Heart right ventricle (tissue), 16 donors: ENCODE data around the gene EFNA4. TPM values are rescaled to one million over a fixed set of nuclear protein-coding genes. Genes with fewer than 3 reads are reported as not detected.
A peak's percentile ranks its signal among the peaks of the same experiment; 100 is the strongest.

ENCODE experiments used
- ATAC-seq, 8 donors: fragments of 200-7000 bp; cut with Tn5 transposase; one replicate each; pipeline ENCODE4 v1.9.1; 2020; ENCODE audit warnings: mild to moderate bottlenecking in 8 of 8, moderate library complexity in 8 of 8, moderate number of reproducible peaks in 1 of 8
- DNase-seq, 2 donors: peaks; one replicate each; pipeline ENCODE4 v3.0.0-alpha.2; 2020
- H3K27ac ChIP-seq, 10 donors: fragments of 200-600 bp; sonication (generic) in 2 of 10; one replicate each; pipeline versions ENCODE4 v1.5.0 to v1.8.0; 2020 to 2022; ENCODE audit warnings: mild to moderate bottlenecking in 3 of 10
- H3K27me3 ChIP-seq, 7 donors: fragments of 200-600 bp; one replicate each; pipeline ENCODE4 v1.8.0; 2021 to 2022; ENCODE audit warnings: mild to moderate bottlenecking in 2 of 7
- H3K36me3 ChIP-seq, 9 donors: fragments of 200-600 bp; sonication (generic) in 1 of 9; one replicate each; pipeline versions ENCODE4 v1.5.0 to v1.8.0; 2020 to 2022; ENCODE audit warnings: mild to moderate bottlenecking in 2 of 9
- H3K4me1 ChIP-seq, 9 donors: fragments of 200-600 bp; sonication (generic) in 1 of 9; one replicate each; pipeline versions ENCODE4 v1.5.0 to v1.8.0; 2020 to 2022; ENCODE audit warnings: mild to moderate bottlenecking in 4 of 9
- H3K4me3 ChIP-seq, 10 donors: fragments of 200-600 bp; sonication (generic) in 2 of 10; one replicate each; pipeline versions ENCODE4 v1.5.0 to v1.8.0; 2020 to 2022; ENCODE audit warnings: mild to moderate bottlenecking in 7 of 10, moderate library complexity in 2 of 10
- H3K9me3 ChIP-seq, 11 donors: fragments of 200-600 bp in 10 of 11; sonication (generic) in 2 of 11; one replicate each; pipeline versions ENCODE4 v1.5.0 to v1.8.0; 2013 to 2022; ENCODE audit warnings: mild to moderate bottlenecking in 2 of 11, control low read depth in 1 of 11, moderate library complexity in 1 of 11
- WGBS, 2 donors: extraction: QIAGEN DNeasy Blood & Tissue Kit; methylation state at CpG; one replicate each; pipeline ENCODE4 v1.1.7; 2013; ENCODE audit warnings: inconsistent platforms in 1 of 2; 5-methylcytosine and 5-hydroxymethylcytosine counted together
- intact Hi-C, 10 donors: fragments of 100-400 bp; cut with DNase I; formaldehyde crosslinking; loops; one replicate each; pipeline versions ENCODE4 v1.11.1 to v1.14.2; 2022
- polyA plus RNA-seq, 2 donors: library from polyadenylated mRNA; stranded (reverse); fragments of 200-250 nt; gene quantifications; one replicate each; pipeline ENCODE4 v1.2.3, GENCODE V29; 2013
- total RNA-seq, 10 donors: library from RNA; stranded (reverse); fragmentation: NEBNext Ultra II Directional in 3 of 10; extraction: Animal tissue kit (Norgen Biotek cat#: 25700) in 3 of 10; gene quantifications; one replicate each; pipeline versions ENCODE4 v1.2.1 to v1.2.4, GENCODE V29; 2021 to 2023
- TF ChIP-seq, protein P1 (sequence below), 9 donors: fragments of 200-600 bp; sonication (generic) in 2 of 9; IDR thresholded peaks; one replicate each; pipeline versions ENCODE4 v1.5.0 to v1.8.0; 2021 to 2022; ENCODE audit warnings: antibody characterized with exemption in 9 of 9, mild to moderate bottlenecking in 5 of 9, moderate library complexity in 1 of 9
- donor health status: Arrhythmogenic right ventricular cardiomyopathy.
- donor health status: ischemic (EF 13 %, LVEDD 7.1; RV severe dilation, severe dysfunction).
- donor health status: healthy with polysubstance abuse.
- donor health status: DM: no; HTN: yes; CAD: no.
- donor health status: DM: no; HTN: no; CAD: no.
- donor health status: ischemic (EF 25% LVEDD 6.9; RV normal size, moderate dysfunction).
- donor health status: ischemic (EF 25% LVEDD 5.7; RV mildly dilated, moderate dysfunction).
- donor health status: healthy.
- donor health status: DM: yes; HTN: yes; CAD: no.
- donor health status: Ischemic cardiomyopathy.
- donor health status: ischemic (EF 35%, LVEDD 5.7; RV mildly dilated, moderate dysfunction).
- donor health status: nonischemic (EF 11% LVEDD 7.7; RV severe dilation, severe dysfunction).
- donor health status: DM: yes; HTN: yes; CAD: no.
- donor health status: PGD.
- donor health status: ischemic (EF 29% LVEDD 5.4; RV normal size, mild dysfunction).
- donor health status: nonischemic (EF 23%, LVEDD 6.1; RV moderate dilation, normal function).

Gene EFNA4
- total and polyA plus RNA-seq, 12 donors = 0.49 to 5.4 (median 1.9) TPM

DNA sequence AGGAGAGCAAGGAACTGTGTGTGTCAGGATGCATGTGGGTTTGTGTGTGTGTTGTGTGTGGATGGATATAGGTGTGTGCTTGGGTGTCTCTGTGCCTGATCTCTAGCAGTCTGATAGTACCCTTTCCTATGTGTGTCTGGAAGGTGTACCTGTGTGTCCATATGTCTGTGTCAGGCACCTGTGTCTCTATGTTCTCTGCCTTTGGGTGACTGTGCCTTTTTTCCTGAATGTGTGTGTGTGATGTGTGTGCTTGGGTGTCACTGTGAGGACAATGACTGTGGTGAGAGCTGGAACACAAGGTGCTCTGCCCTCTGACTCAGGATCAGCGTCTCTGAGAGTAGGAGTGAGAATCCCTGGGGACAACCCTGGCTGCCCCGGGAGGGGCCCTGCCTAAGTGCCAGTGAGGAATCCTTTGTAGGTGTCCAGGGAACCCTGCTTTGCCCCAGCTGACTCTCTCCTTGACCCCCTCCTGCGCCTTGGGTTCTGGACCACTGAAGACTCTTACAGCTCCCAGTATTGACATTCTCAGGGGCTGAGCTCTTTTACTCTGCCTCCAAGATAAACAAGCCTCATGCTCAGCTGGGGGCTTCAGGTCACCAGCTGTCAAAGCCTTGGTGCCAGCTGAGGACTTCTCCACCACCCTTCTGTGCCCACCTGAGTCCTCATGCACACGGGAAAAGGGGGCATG is 14.4 kb downstream of the EFNA4 start:
- ATAC-seq = no peak
- no peak for DNase-seq
- Histone ChIP-seq H3K27ac (no peak overlapping the region), H3K36me3 (no peaks in the 10 kb centered on the region), H3K4me1 (peaks cover 25 to 46% (median 41%) of the 10 kb centered on the region in 9 donors), H3K4me3 (peak overlapping the region in 1 of 10 donors; percentile 53), H3K27me3 (peaks cover 29 to 51% (median 37%) of the 10 kb centered on the region in 7 donors), H3K9me3 (no peaks in the 10 kb centered on the region)
- TF ChIP-seq, protein P1, sequence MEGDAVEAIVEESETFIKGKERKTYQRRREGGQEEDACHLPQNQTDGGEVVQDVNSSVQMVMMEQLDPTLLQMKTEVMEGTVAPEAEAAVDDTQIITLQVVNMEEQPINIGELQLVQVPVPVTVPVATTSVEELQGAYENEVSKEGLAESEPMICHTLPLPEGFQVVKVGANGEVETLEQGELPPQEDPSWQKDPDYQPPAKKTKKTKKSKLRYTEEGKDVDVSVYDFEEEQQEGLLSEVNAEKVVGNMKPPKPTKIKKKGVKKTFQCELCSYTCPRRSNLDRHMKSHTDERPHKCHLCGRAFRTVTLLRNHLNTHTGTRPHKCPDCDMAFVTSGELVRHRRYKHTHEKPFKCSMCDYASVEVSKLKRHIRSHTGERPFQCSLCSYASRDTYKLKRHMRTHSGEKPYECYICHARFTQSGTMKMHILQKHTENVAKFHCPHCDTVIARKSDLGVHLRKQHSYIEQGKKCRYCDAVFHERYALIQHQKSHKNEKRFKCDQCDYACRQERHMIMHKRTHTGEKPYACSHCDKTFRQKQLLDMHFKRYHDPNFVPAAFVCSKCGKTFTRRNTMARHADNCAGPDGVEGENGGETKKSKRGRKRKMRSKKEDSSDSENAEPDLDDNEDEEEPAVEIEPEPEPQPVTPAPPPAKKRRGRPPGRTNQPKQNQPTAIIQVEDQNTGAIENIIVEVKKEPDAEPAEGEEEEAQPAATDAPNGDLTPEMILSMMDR (IDR thresholded peaks at IDR 0.05) = no peak
- WGBS, 2 donors = 61 to 64% methylated on average over 4 of the region's 4 CpGs
- intact Hi-C loops = no loop called here

GRCh38 chr1:155078469-155079209 is 15.1 kb downstream of the EFNA4 start, which contains the start of gene EFNA3:
Gene EFNA3 (plus strand): TSS chr1:155078837. CDS start chr1:155078942, 105 bp downstream.
- no peak within 1 kb of the TSS for H3K27ac ChIP-seq

GRCh38 chr1:155079210-155079486 is 15.6 kb downstream of the EFNA4 start:
- Histone ChIP-seq H3K9me3 (no peaks in the 10 kb centered on the region), H3K4me1 (peaks cover 25 to 56% (median 45%) of the 10 kb centered on the region in 9 donors), H3K36me3 (no peaks in the 10 kb centered on the region), H3K27ac (no peak overlapping the region), H3K27me3 (peaks cover 39 to 63% (median 49%) of the 10 kb centered on the region in 7 donors), H3K4me3 (peak overlapping the region in 9 of 10 donors; percentile 37 to 58 (median 49))
- intact Hi-C loops = no loop called here
- TF ChIP-seq, protein P1 (IDR thresholded peaks at IDR 0.05) = no peak
- no peak for DNase-seq
- 4 to 5% methylated on average over 10 of the region's 10 CpGs for WGBS, 2 donors
- peak in 2 of 8 donors; percentile 1 to 4 for ATAC-seq

More at GRCh38 chr1:155078469-155079209, 15.1 kb downstream of the EFNA4 start, which contains the start of gene EFNA3:
- Histone ChIP-seq H3K4me3 (peak within 1 kb of the TSS in 9 of 10 donors; percentile 37 to 58 (median 49)), H3K36me3 (no peaks in the 10 kb centered on the region), H3K4me1 (peaks cover 25 to 52% (median 43%) of the 10 kb centered on the region in 9 donors), H3K9me3 (no peaks in the 10 kb centered on the region), H3K27me3 (peaks cover 37 to 58% (median 44%) of the 10 kb centered on the region in 7 donors)
- 1% methylated on average over 51 to 59 of the region's 59 CpGs for WGBS, 2 donors
- peak; percentile 63 to 90 (median 82) for ATAC-seq
- peak; percentile 74 to 83 for DNase-seq
- TF ChIP-seq, protein P1 (IDR thresholded peaks at IDR 0.05) = peak in 1 of 9 donors; percentile 10
- intact Hi-C loops = no loop called here

GRCh38 chr1:155079487-155080311 is 16.2 kb downstream of the EFNA4 start:
- no peak overlapping the region for H3K27ac ChIP-seq
- ATAC-seq = no peak
- H3K4me1 ChIP-seq = peaks cover 29 to 61% (median 49%) of the 10 kb centered on the region in 9 donors
- peaks cover 39 to 67% (median 53%) of the 10 kb centered on the region in 7 donors for H3K27me3 ChIP-seq
- peak overlapping the region in 8 of 10 donors; percentile 28 to 58 (median 49) for H3K4me3 ChIP-seq
- no peaks in the 10 kb centered on the region for H3K9me3 ChIP-seq
- WGBS, 2 donors = 1% methylated on average over 57 to 67 of the region's 67 CpGs
- peak in 1 of 2 donors; percentile 18 for DNase-seq
- no peaks in the 10 kb centered on the region for H3K36me3 ChIP-seq
- TF ChIP-seq, protein P1 (IDR thresholded peaks at IDR 0.05) = no peak
- intact Hi-C loops = loop anchor here in 2 of 10 donors (5.0 to 10.0 kb wide), 2 partner anchors 32 to 525 kb away; partner anchors contain the start of gene UBE2Q1 (in 1 of the 2)
